Kidney (tissue), 22 donors: ENCODE data around the gene OR4C12. TPM values are rescaled to one million over a fixed set of nuclear protein-coding genes. Genes with fewer than 3 reads are reported as not detected.
"Not testable (repeated sequence)": the region's sequence is repeated elsewhere in the genome, so short reads cannot be mapped to it uniquely, and the experiment has no call there.

Experiments used
- DNase-seq, 5 donors: peaks; one replicate each; pipeline ENCODE4 v3.0.0-alpha.2; 2013 to 2020
- FAIRE-seq: peaks from 2 replicates; lab custom pipeline; 2012; peaks lifted over from hg19 to GRCh38; lab: Jason Lieb, UNC
- H3K27ac ChIP-seq, 2 donors: one replicate each; pipeline ENCODE4 v1.7.0; 2013; ENCODE audit warnings: low read depth in 2 of 2, low read length in 2 of 2, inconsistent platforms in 1 of 2
- H3K27me3 ChIP-seq: one replicate; pipeline ENCODE4 v1.7.1; 2013; ENCODE audit warnings: low read length, inconsistent platforms; ENCODE audit not compliant: control insufficient read depth, insufficient read depth
- H3K36me3 ChIP-seq, 3 donors: one replicate each; pipeline versions ENCODE4 v1.7.0 to v1.7.1; 2013; ENCODE audit warnings: low read length in 3 of 3, control low read depth in 1 of 3, inconsistent platforms in 1 of 3; ENCODE audit not compliant: insufficient read depth in 3 of 3, control insufficient read depth in 2 of 3
- H3K4me1 ChIP-seq, 3 donors: one replicate each; pipeline versions ENCODE4 v1.7.0 to v1.7.1; 2013; ENCODE audit warnings: low read length in 3 of 3, inconsistent platforms in 1 of 3, low read depth in 1 of 3; ENCODE audit not compliant: control insufficient read depth in 2 of 3, insufficient read depth in 2 of 3
- H3K4me3 ChIP-seq, 3 donors: one replicate each; pipeline versions ENCODE4 v1.7.0 to v1.8.1; 2013; ENCODE audit warnings: low read length in 3 of 3, control low read depth in 1 of 3, inconsistent platforms in 1 of 3
- H3K9ac ChIP-seq, 3 donors: one replicate each; pipeline versions ENCODE4 v1.7.0 to v1.7.1; 2013; ENCODE audit warnings: low read length in 3 of 3, control low read depth in 1 of 3, inconsistent platforms in 1 of 3
- H3K9me3 ChIP-seq, 3 donors: one replicate each; pipeline versions ENCODE4 v1.7.0 to v1.7.1; 2013; ENCODE audit warnings: low read length in 3 of 3, control low read depth in 1 of 3, inconsistent platforms in 1 of 3; ENCODE audit not compliant: control insufficient read depth in 2 of 3, insufficient read depth in 1 of 3
- CTCF ChIP-seq: IDR thresholded peaks from 3 replicates; pipeline ENCODE4 v1.5.1; 2012; ENCODE audit warnings: mild to moderate bottlenecking, moderate library complexity, borderline replicate concordance; ENCODE audit not compliant: insufficient read depth; ENCODE audit errors: extremely low read depth
- intact Hi-C: fragments of 100-400 bp; cut with DNase I; formaldehyde crosslinking; loops from one replicate; pipeline ENCODE4 v1.11.1; 2022
- long read RNA-seq, 10 donors: library from polyadenylated mRNA in 1 of 10; unstranded in 1 of 10; transcript quantifications; one replicate each; pipeline ENCODE4 v2.0.0 and lab custom pipeline, GENCODE V29; 2021 to 2026
- polyA plus RNA-seq: library from polyadenylated mRNA; stranded (reverse); fragments of 350-450 nt; fragmentation: Illumina TruSeq; extraction: RNeasy Lipid Tissue Mini Kit (QIAGEN cat#74804); gene quantifications from one replicate; pipeline ENCODE4 v1.2.3, GENCODE V29; 2014; ENCODE audit warnings: low read depth, low replicate concordance; ENCODE audit not compliant: insufficient read depth
- total RNA-seq: library from RNA; stranded (reverse); fragmentation: NEBNext Ultra II Directional; extraction: Animal tissue kit (Norgen Biotek cat#: 25700); gene quantifications from one replicate; pipeline ENCODE4 v1.2.1, GENCODE V29; 2021
- donor health status: control.
- donor health status: control.
- donor health status: control.
- donor health status: control.
- donor health status: control.
- donor health status: DM: yes; HTN: yes; CAD: no.
- donor health status: Normal renal cell carcinoma (clear cell type).

OR4C12 gene
- not detected for total RNA-seq
- polyA plus RNA-seq = not detected
- long read RNA-seq, donor 1 = 0 reads
- long read RNA-seq, donor 2 = 0 reads
- long read RNA-seq, donor 3 = 0 reads
- long read RNA-seq, donor 4 = 0 reads
- long read RNA-seq, donor 5, partial matches to known transcripts = 0 of 1 reads
- long read RNA-seq, donor 5, other reads (novel, unspliced or antisense) = 0 of 1 reads
- long read RNA-seq, donor 6 = 0 reads
- long read RNA-seq, donor 7 = 0 reads
- long read RNA-seq, donor 8 = 0 reads
- long read RNA-seq, donor 9 = 0 reads
- long read RNA-seq, donor 10 = 0 reads

- H3K27me3 ChIP-seq, FAIRE-seq, DNase-seq, H3K9ac ChIP-seq, H3K4me3 ChIP-seq, H3K9me3 ChIP-seq, H3K36me3 ChIP-seq, H3K4me1 ChIP-seq, H3K27ac ChIP-seq, intact Hi-C loops: not testable (repeated sequence)
These were observed at the start of gene OR4C12 for GRCh38 chr11:49982435-49982834. OR4C12 (minus strand) TSS chr11:49982535; CDS start chr11:49982501, 34 bp downstream.

- no peak for TF ChIP-seq CTCF
- no peaks in the 10 kb centered on the region for H3K27me3 ChIP-seq
- no peak overlapping the region for H3K9ac ChIP-seq
- H3K9me3 ChIP-seq = no peaks in the 10 kb centered on the region
- no peak for FAIRE-seq
- H3K4me1 ChIP-seq = no peaks in the 10 kb centered on the region
- H3K27ac ChIP-seq = no peak overlapping the region
- intact Hi-C loops = no loop called here
- H3K36me3 ChIP-seq = no peaks in the 10 kb centered on the region
- no peak for DNase-seq
- no peak overlapping the region for H3K4me3 ChIP-seq
These were observed 47.9 kb upstream of the OR4C12 start for GRCh38 chr11:50030193-50030592.

GRCh38 chr11:49995565-49995964 lies 13.2 kb upstream of the OR4C12 start:
- Histone ChIP-seq H3K4me3 (no peak overlapping the region), H3K27ac (no peak overlapping the region), H3K4me1 (no peaks in the 10 kb centered on the region), H3K36me3 (no peaks in the 10 kb centered on the region), H3K9ac (no peak overlapping the region), H3K9me3 (peaks cover 0 to 1% (median 0%) of the 10 kb centered on the region in 3 donors), H3K27me3 (no peaks in the 10 kb centered on the region)
- no peak for DNase-seq
- intact Hi-C loops = no loop called here
- TF ChIP-seq CTCF = peak; percentile 52
- FAIRE-seq = no peak

- H3K9me3 ChIP-seq, H3K36me3 ChIP-seq, H3K27ac ChIP-seq, intact Hi-C loops, H3K4me3 ChIP-seq, H3K27me3 ChIP-seq, H3K9ac ChIP-seq, DNase-seq, H3K4me1 ChIP-seq: not testable (repeated sequence)
- FAIRE-seq = peak; percentile 45
These were observed 8.9 kb downstream of the OR4C12 start for GRCh38 chr11:49973439-49973838.
